GM13976 (cell line): ENCODE results near the gene MRPL24.

Experiments used
- DNase-seq: peaks from one replicate; pipeline ENCODE4 v3.0.0; 2012; ENCODE audit warnings: low spot score
- CTCF ChIP-seq: IDR thresholded peaks from 2 replicates; pipeline ENCODE4 v1.5.1; 2012; ENCODE audit warnings: borderline replicate concordance, mild to moderate bottlenecking; ENCODE audit not compliant: insufficient read depth; ENCODE audit errors: extremely low read depth, missing control alignments, control extremely low read depth
- in situ Hi-C: fragments of 300-500 bp; cut with MboI; formaldehyde crosslinking; loops from one replicate; pipeline ENCODE4 v1.12.0; 2022; ENCODE audit warnings: low sequenced_read_pairs, mixed read lengths, inconsistent platforms; ENCODE audit not compliant: unreplicated experiment

The MRPL24 gene

DNA sequence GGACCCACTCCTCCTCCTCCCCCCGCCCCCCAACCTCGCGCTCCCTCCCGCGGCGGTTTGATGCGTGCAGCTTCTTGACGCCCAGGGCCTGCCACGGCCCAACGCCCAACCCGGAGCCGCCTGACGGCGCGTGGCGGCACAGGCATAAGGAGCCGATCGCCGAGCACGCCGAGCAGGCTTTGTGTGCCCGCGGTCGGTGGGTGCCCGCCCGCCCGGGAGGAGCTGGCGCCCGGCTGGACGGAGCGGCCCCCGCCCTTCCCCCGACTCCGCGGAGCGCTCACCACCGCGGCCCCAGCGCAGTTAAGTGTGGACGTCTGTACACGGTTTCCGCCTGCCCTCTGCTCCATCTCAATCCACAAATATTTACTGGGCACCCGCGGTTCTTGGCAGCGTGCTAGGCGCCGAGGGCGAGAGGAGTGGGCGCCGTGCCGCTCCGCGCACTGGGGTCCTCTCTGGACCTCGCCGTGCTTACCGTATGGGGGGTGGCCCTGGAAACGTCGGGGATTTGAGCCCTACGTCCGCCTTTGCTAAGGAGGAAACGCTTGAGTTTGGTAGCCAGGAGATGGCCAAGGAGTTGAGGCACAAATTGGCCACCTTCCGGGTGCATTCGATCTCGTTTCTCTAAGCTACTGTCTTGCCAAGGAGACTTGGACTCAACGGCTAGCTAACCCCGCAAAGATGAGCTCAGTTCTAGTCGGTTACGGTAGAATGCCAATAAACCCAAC, 11.0 kb upstream of the MRPL24 start:
- DNase-seq = peak; percentile 96
- no peak for TF ChIP-seq CTCF
- in situ Hi-C loops = no loop called here

GRCh38 chr1:156751451-156751756, 10.5 kb upstream of the MRPL24 start, which contains the start of gene HDGF:
HDGF (minus strand) TSS chr1:156751675; CDS start chr1:156751429, 246 bp downstream.
- DNase-seq = no peak
- in situ Hi-C loops = no loop called here
- no peak for TF ChIP-seq CTCF

GRCh38 chr1:156750711-156751450, 10.0 kb upstream of the MRPL24 start:
- no peak for TF ChIP-seq CTCF
- in situ Hi-C loops = no loop called here
- DNase-seq = peak; percentile 46

DNA sequence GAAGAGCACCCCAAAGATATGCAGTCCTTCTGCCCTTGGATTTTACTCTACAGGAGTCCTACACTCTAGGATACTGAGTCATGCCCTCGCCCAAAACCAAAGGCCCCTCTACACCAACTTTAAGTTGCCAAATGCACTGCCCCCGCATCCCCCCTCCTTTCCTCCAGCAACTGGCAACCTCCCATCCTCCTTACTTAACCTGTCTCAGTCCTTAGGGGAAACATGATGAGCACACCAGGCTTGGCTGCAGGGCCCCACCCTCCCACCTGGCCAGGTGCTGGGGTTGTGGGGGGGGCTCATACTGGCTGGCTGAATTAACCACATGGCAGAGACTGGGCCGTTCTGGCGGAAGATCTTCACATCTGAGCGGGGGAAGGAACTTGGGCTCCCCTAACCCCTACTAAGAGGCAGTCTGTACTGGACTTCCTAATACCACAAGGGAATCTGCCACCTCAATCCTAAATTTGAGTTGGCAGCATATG, 9.3 kb upstream of the MRPL24 start:
- DNase-seq = peak; percentile 37
- TF ChIP-seq CTCF = no peak
- in situ Hi-C loops = no loop called here

DNA sequence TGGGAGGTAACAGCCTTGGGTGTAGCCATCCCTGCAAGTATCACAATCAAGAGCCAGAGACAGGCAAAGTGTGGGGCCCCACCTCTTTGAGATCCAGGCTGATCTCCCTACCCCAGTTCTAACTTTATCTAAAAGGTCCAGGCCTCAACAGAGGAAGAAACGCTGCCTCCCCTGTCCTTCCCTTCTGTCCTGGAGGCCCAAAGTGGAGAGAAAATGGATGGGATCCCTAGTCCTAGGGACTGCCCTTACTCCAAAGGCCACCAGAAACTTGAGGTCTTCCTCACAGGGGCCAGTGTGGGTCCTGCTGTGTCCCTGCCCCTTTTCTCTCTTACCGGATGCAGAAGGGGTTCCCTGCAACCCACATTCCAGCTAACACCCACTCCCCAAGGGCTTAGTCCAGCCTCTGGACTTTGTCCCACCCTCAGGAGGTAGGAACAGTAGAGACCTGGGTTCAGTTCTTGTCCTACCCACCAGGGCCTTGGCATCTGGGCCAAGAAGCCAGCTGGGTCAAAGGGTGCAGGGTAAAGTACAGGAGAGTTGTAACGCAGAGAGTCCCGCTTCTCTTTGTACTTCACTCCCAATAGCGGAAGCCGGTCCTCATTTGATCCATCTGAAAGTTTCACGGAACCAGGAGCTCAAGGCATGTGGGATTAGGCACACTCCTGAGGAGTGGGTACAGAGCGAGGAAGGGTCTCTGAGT, 8.7 kb upstream of the MRPL24 start:
- in situ Hi-C loops = no loop called here
- no peak for DNase-seq
- TF ChIP-seq CTCF = no peak

DNA sequence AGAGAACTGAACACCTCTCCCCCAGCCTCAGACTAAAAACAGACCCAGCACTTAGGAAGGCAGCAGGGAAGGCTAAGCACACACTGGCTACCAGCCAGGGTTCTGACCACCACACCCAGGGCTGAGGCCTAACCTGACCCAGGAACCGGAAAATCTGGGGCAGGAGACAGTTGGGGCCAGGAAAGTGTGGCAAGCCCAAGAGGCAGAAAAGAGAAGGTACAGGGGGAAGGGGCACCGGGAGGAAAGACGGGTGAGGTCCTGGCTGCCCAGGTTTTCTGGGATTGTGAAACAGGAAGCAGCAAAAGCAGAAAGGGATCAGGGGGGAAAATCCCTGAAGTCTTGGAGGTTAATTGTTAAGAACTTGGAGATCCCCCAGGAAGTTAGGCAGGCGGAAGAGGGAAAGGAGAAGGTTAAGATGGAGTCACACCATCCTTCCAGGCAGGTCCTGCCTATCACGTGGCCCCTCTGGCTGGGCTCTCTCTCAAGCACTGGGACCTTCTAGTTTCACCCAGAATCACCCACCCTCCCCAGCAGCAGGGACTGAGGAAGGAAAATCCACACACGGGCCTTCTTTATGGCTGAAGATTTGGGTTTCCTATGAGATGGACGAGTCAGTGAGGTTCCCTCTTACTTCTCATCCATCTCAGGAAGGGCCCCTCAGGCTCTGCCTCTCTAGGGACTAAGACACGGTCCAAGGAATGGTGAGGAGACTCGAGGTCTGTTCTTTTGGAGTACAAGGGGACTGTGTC, 8.0 kb upstream of the MRPL24 start:
- DNase-seq = no peak
- no peak for TF ChIP-seq CTCF
- in situ Hi-C loops = no loop called here
